Mucosa of stomach (tissue), 1 donor: ENCODE results near the gene SS18L1.

Experiments used
- H3K27me3 ChIP-seq: one replicate; pipeline ENCODE4 v1.7.0; 2013; ENCODE audit warnings: mild to moderate bottlenecking, low read length; ENCODE audit not compliant: control insufficient read depth, insufficient read depth
- H3K36me3 ChIP-seq: one replicate; pipeline ENCODE4 v1.7.0; 2013; ENCODE audit warnings: low read length; ENCODE audit not compliant: control insufficient read depth, insufficient read depth
- H3K4me1 ChIP-seq: one replicate; pipeline ENCODE4 v1.7.0; 2013; ENCODE audit warnings: mild to moderate bottlenecking, low read length; ENCODE audit not compliant: control insufficient read depth, insufficient read depth
- H3K4me3 ChIP-seq: one replicate; pipeline ENCODE4 v1.7.0; 2013; ENCODE audit warnings: low read length
- H3K9ac ChIP-seq: one replicate; pipeline ENCODE4 v1.7.0; 2013; ENCODE audit warnings: mild to moderate bottlenecking, low read length, moderate library complexity
- H3K9me3 ChIP-seq: one replicate; pipeline ENCODE4 v1.7.0; 2013; ENCODE audit warnings: mild to moderate bottlenecking, low read length, moderate library complexity; ENCODE audit not compliant: control insufficient read depth
- donor health status: Pancreatic carcinoma.

Gene SS18L1

DNA sequence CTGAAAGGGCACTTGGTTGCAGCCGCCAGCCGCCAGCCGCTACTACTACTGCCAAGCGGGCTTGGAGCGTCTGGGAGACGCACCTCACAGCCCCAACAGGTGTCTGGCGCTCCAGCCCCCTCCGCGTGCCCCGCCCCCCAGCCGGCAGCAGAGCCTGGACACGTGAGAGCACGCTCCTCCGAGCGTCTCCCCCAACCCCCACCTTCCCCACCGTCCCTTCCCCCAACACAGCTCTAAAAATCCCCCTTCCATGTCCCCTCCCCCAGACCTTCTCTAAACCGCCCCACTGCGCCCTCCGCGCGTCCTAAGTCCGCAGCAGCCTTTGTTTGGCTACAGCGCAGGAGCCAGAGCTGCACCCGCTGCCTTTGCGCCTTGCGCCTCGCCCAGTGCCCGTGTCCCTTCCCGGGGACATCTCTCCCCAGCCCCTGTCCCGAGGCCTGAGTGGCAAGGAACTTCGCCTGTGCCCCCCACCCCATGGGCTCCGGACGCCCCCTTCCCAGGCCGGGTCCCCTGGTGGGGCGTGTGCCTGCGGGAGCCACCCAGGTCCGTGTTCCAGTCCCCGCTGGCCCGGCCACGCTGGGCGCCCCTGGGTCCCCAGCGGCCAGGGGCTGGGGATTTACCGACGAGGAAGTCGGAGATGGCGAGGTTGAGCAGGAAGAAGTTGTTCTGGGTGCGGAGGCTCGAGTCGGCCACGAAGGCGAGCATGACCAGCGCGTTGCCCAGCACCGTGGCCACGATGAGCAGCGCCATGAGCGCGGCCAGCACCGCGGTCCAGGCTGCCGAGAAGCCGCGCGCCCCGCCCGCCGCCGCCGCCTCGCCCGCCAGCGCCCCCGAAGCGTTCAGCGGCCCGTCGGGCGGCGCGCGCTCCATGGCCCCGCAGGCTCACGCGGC is 75.8 kb downstream of the SS18L1 start:
- H3K36me3 ChIP-seq = no peaks in the 10 kb centered on the region
- H3K4me3 ChIP-seq = no peak overlapping the region
- H3K4me1 ChIP-seq = peaks cover 7% of the 10 kb centered on the region
- peaks cover 82% of the 10 kb centered on the region for H3K27me3 ChIP-seq
- H3K9me3 ChIP-seq = no peaks in the 10 kb centered on the region
- no peak overlapping the region for H3K9ac ChIP-seq

DNA sequence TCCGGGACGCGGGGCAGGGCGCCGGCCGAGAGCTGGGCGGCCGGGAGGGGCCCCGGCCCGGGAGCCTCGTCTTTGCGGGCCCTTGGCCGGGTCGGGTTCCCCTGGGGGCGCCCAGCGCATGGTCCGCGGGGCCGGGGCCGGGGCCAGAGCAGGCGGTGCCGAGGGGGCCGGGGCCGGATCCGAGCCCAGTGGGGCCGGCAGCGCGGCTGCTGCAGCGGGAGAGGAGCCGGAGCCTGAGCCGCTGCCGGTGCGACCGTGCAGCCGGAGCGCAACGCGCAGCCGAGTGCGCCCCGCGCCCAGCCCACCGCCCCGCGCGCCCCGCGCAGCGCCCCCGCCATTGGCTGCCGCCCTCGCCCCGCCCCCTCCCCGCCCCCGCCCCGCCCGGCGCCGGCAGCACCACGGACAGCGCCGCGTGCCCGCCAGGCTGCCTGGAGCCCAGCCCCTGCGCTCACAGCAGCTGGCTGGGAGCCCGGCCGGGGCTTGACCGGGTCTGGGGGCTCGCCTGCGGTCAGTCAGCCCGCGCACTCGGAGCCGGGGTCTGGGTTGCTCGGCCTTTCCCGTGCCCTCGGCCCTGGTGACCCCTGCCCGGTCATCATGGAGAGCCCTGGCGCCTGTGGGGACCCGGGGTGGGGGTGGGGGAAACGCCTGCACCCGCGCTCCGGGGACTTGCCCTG is 76.6 kb downstream of the SS18L1 start, which contains the start of gene HRH3:
Gene HRH3, minus strand, starts transcription at position 287 of the 674 bp plus-strand sequence. CDS start 308 bp downstream, outside the sequence.
- Histone ChIP-seq H3K9ac (no peak within 1 kb of the TSS), H3K27me3 (peaks cover 80% of the 10 kb centered on the region), H3K4me3 (no peak within 1 kb of the TSS), H3K4me1 (peaks cover 7% of the 10 kb centered on the region), H3K36me3 (no peaks in the 10 kb centered on the region), H3K9me3 (no peaks in the 10 kb centered on the region)

DNA sequence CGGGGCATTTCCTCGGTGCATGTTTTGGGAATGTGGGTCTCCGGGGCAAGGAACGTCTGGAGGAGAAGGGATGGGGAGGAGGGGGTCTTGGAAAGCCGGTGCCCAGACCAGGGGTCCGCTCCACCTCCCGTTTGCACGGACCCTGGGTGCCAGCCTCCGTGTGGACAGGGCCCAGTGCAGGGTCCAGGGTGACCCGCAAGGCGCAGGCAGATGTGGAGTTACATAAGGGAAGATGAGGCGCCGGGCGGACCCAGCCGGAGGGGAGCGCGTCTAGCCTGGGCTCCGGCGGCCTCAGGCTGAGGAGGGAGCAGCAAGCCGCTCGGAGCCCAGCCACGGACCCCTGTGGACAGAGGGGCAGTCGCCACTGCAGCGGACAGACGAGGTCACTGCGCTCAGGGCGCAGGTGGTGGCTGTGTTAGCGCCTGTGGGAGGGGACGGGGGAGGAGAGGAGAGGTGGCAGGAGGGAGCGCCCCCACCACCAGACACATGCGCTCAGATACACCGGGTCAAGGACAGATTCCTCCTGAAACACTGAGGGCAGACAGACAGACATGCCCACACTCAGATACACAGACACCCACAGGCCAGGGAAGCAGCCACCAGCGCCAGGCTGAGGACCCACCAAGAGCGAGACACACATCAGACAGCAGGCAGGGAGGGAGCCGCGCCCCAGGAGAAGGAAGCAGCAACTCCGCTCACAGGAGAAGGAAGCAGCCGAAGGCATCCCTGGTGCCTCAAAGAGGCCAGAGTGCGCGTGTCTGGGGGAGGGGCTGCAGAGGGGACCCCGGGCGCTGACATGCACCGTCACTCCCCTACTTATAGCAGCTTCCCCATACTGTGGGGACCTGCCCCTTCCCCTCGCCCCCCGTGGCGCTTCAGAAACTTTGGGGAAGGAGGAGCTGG is 77.3 kb downstream of the SS18L1 start:
- H3K4me1 ChIP-seq = peaks cover 7% of the 10 kb centered on the region
- H3K9ac ChIP-seq = no peak overlapping the region
- H3K4me3 ChIP-seq = no peak overlapping the region
- no peaks in the 10 kb centered on the region for H3K36me3 ChIP-seq
- peaks cover 82% of the 10 kb centered on the region for H3K27me3 ChIP-seq
- H3K9me3 ChIP-seq = no peaks in the 10 kb centered on the region

- Histone ChIP-seq H3K9me3 (no peaks in the 10 kb centered on the region), H3K27me3 (peaks cover 70% of the 10 kb centered on the region), H3K4me3 (no peak overlapping the region), H3K9ac (no peak overlapping the region), H3K4me1 (peaks cover 7% of the 10 kb centered on the region), H3K36me3 (no peaks in the 10 kb centered on the region)
These were observed 78.8 kb downstream of the SS18L1 start for GRCh38 chr20:62222266-62222850.

GRCh38 chr20:62222972-62223371 is 79.4 kb downstream of the SS18L1 start:
- H3K4me3 ChIP-seq = no peak overlapping the region
- H3K9me3 ChIP-seq = no peaks in the 10 kb centered on the region
- H3K36me3 ChIP-seq = no peaks in the 10 kb centered on the region
- no peak overlapping the region for H3K9ac ChIP-seq
- H3K4me1 ChIP-seq = peaks cover 7% of the 10 kb centered on the region
- H3K27me3 ChIP-seq = peaks cover 64% of the 10 kb centered on the region

GRCh38 chr20:62223571-62223970 is 80.0 kb downstream of the SS18L1 start:
- Histone ChIP-seq H3K4me3 (no peak overlapping the region), H3K27me3 (peaks cover 60% of the 10 kb centered on the region), H3K9ac (no peak overlapping the region), H3K36me3 (no peaks in the 10 kb centered on the region), H3K9me3 (no peaks in the 10 kb centered on the region), H3K4me1 (peaks cover 7% of the 10 kb centered on the region)

- peaks cover 3% of the 10 kb centered on the region for H3K4me1 ChIP-seq
- peaks cover 55% of the 10 kb centered on the region for H3K27me3 ChIP-seq
- no peaks in the 10 kb centered on the region for H3K36me3 ChIP-seq
- H3K9me3 ChIP-seq = peaks cover 3% of the 10 kb centered on the region
- no peak overlapping the region for H3K9ac ChIP-seq
- H3K4me3 ChIP-seq = no peak overlapping the region
These were observed 80.7 kb downstream of the SS18L1 start for GRCh38 chr20:62224113-62224855.

- no peaks in the 10 kb centered on the region for H3K4me1 ChIP-seq
- peaks cover 52% of the 10 kb centered on the region for H3K27me3 ChIP-seq
- peaks cover 3% of the 10 kb centered on the region for H3K9me3 ChIP-seq
- H3K4me3 ChIP-seq = no peak overlapping the region
- H3K36me3 ChIP-seq = no peaks in the 10 kb centered on the region
- no peak overlapping the region for H3K9ac ChIP-seq
These were observed 81.5 kb downstream of the SS18L1 start for GRCh38 chr20:62225026-62225425.

GRCh38 chr20:62225820-62226635 is 82.5 kb downstream of the SS18L1 start:
- Histone ChIP-seq H3K36me3 (no peaks in the 10 kb centered on the region), H3K9ac (no peak overlapping the region), H3K27me3 (peaks cover 46% of the 10 kb centered on the region), H3K4me3 (no peak overlapping the region), H3K4me1 (no peaks in the 10 kb centered on the region), H3K9me3 (peaks cover 3% of the 10 kb centered on the region)

DNA sequence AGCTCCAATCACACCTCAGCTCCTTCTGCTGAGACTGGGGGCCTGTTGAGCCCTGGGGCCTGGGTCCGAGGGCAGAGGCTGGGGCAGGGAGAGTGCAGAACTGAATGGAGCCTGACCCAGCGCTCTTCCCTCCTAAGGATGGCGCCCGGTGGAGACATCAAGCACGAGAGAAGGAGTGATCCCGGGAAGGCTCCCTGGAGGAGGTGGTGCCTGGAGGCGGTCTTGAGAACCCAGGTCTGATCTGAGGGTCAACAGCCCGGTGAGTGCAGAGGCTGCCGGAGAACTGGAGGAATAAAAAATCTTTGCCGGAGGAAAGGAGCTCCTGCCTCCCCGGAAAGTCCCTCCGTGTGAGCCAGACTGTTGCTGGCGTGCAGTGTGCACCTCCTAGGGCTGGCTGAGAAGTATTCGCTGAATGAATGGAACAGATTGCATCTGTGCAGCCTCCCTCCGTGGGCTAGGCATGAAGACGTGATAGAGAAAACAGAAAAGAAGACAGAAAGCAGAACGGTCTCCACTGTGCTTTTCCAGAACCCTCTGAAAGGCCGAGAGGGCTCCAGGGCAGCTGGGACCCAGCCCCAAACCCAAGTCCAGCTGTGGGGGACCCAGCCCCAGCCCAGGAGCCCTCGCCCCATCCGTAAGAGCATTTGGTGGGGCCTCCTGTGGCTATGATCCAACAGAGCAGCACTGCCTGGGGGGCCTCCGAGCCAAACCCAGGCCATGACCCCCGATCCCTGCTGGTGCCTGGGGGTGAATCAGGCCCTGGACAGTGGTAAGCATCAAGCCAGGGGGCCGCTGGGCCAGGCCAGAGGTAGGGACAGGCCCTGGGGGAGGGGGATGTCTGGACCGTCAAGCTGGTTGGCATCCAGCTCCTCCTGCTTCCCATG is 83.4 kb downstream of the SS18L1 start:
- Histone ChIP-seq H3K27me3 (peaks cover 39% of the 10 kb centered on the region), H3K9ac (no peak overlapping the region), H3K9me3 (peaks cover 3% of the 10 kb centered on the region), H3K4me3 (no peak overlapping the region), H3K36me3 (no peaks in the 10 kb centered on the region), H3K4me1 (no peaks in the 10 kb centered on the region)
